CD4-positive, alpha-beta memory T cell (primary cell): Measurements from ENCODE around the gene SYNM. TPM values are rescaled to one million over a fixed set of nuclear protein-coding genes. Genes with fewer than 3 reads are reported as not detected.
A peak's percentile ranks its signal among the peaks of the same experiment; 100 is the strongest.
"Not testable (repeated sequence)": the region's sequence is repeated elsewhere in the genome, so short reads cannot be mapped to it uniquely, and the experiment has no call there.

Experiments used
- CTCF ChIA-PET: fragments of 350-600 bp; sonication (Branson Sonifier 250); formaldehyde crosslinking; loops from one replicate; lab custom pipeline; 2021; ENCODE audit warnings: inconsistent platforms; ENCODE audit not compliant: partially characterized antibody; lab: Charles Lee
- POLR2A ChIA-PET: fragments of 350-600 bp; sonication (Branson Sonifier 250); formaldehyde crosslinking; loops from one replicate; lab custom pipeline; 2021; ENCODE audit not compliant: partially characterized antibody; lab: Charles Lee
- DNase-seq, 5 donors: peaks; one replicate each; pipeline versions ENCODE4 v3.0.0 to v3.0.0-alpha.2; 2020 to 2022; ENCODE audit warnings: mixed read lengths in 1 of 5
- H3K27ac ChIP-seq: one replicate; pipeline ENCODE4 v1.7.0; 2013; ENCODE audit warnings: low read depth, low read length
- H3K27me3 ChIP-seq: 2 replicates; pipeline ENCODE4 v1.7.0; 2013; ENCODE audit warnings: mild to moderate bottlenecking, low read length, moderate library complexity; ENCODE audit not compliant: insufficient read depth
- H3K36me3 ChIP-seq: 2 replicates; pipeline ENCODE4 v1.7.0; 2013; ENCODE audit warnings: mild to moderate bottlenecking, low read length, moderate library complexity; ENCODE audit not compliant: insufficient read depth
- H3K4me1 ChIP-seq: 2 replicates; pipeline ENCODE4 v1.7.0; 2013; ENCODE audit warnings: mild to moderate bottlenecking, low read length, moderate library complexity; ENCODE audit not compliant: insufficient read depth
- H3K4me3 ChIP-seq, 2 donors: one replicate each; pipeline ENCODE4 v1.7.0; 2013; ENCODE audit warnings: low read length in 2 of 2, mild to moderate bottlenecking in 1 of 2
- H3K9me3 ChIP-seq, 2 donors: one replicate each; pipeline ENCODE4 v1.7.0; 2013; ENCODE audit warnings: low read length in 2 of 2, control low read depth in 1 of 2; ENCODE audit not compliant: control insufficient read depth in 1 of 2
- H3K27ac Mint-ChIP-seq, 7 donors: one replicate each; pipeline ENCODE4 v1.8.0; 2020 to 2021; ENCODE audit warnings: mixed read lengths in 7 of 7, mild to moderate bottlenecking in 6 of 7, inconsistent platforms in 3 of 7, moderate library complexity in 3 of 7
- H3K27me3 Mint-ChIP-seq, 2 donors: one replicate each; pipeline ENCODE4 v1.8.0; 2020 to 2021; ENCODE audit warnings: mixed read lengths in 2 of 2
- H3K36me3 Mint-ChIP-seq, 2 donors: one replicate each; pipeline ENCODE4 v1.8.0; 2020 to 2021; ENCODE audit warnings: mixed read lengths in 2 of 2, inconsistent platforms in 1 of 2, mild to moderate bottlenecking in 1 of 2
- H3K4me1 Mint-ChIP-seq, 4 donors: one replicate each; pipeline ENCODE4 v1.8.0; 2020 to 2021; ENCODE audit warnings: mixed read lengths in 4 of 4, mild to moderate bottlenecking in 1 of 4
- H3K4me3 Mint-ChIP-seq, 8 donors: one replicate each; pipeline ENCODE4 v1.8.0; 2020 to 2021; ENCODE audit warnings: mixed read lengths in 8 of 8, mild to moderate bottlenecking in 7 of 8, moderate library complexity in 6 of 8, inconsistent platforms in 3 of 8
- H3K9me3 Mint-ChIP-seq, 8 donors: one replicate each; pipeline ENCODE4 v1.8.0; 2020 to 2021; ENCODE audit warnings: mixed read lengths in 8 of 8, mild to moderate bottlenecking in 5 of 8, inconsistent platforms in 3 of 8, moderate library complexity in 1 of 8
- intact Hi-C: fragments of 100-400 bp; cut with micrococcal nuclease; formaldehyde crosslinking; loops from one replicate; pipeline ENCODE4 v1.15.1; 2023
- polyA plus RNA-seq, 2 donors: library from polyadenylated mRNA; unstranded; fragments of 300-500 nt; fragmentation: Illumina TruSeq; gene quantifications; one replicate each; pipeline ENCODE4 v1.2.3, GENCODE V29; 2021
- total RNA-seq, 2 experiments: library from RNA; stranded (reverse); gene quantifications; one replicate each; pipeline ENCODE4 v1.2.3, GENCODE V29; 2021

The SYNM gene
- total and polyA plus RNA-seq, 4 experiments from 2014 or later = 0.09 to 14.2 (median 7.0) TPM

DNA sequence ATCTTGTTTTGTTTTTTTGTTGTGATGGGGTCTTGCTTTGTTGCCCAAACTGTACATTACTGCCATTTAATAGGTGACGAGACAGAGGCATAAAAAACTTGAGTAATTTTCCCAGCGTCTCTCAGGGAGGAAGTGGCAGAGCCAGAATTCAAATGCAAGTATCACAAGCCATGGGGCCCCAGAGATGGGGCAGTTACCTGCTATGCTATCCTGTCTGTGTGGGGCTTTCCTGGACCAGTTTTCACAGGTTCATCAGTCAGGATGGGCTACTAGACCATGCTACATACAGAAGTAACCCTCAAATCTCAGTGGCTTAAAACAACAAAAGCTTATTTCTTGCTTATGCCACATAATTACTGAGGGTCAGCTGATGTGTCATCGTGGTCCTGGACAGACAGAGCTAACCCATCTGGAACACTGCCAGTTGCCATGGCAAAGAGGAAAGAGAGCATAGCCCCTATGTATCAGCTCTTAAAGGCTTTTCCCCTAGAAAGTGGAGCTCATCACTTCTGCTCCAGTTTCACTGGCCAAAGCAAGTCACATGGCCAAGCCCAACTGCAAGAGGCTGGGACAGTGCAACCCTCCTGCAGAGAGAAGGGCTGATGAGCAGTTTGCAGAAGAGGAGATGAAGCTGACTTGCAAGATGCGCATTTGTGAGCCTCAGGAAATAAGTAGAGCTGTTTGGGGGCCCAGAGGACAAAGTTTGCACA lies 31.7 kb upstream of the SYNM start:
- CTCF ChIA-PET = interaction anchor here (0.6 to 6.6 kb wide), 4 partner anchors 9 to 551 kb away, joined by 3 to 66 read pairs (median 4); no protein-coding TSS in a partner anchor
- peaks cover 6% of the 10 kb centered on the region for H3K4me1 ChIP-seq
- H3K36me3 Mint-ChIP-seq = no peaks in the 10 kb centered on the region
- H3K27me3 ChIP-seq = no peaks in the 10 kb centered on the region
- H3K4me3 ChIP-seq = no peak overlapping the region
- intact Hi-C loops = no loop called here
- peaks cover 4 to 6% (median 4%) of the 10 kb centered on the region in 4 donors for H3K4me1 Mint-ChIP-seq
- H3K27ac Mint-ChIP-seq = no peak overlapping the region
- no peaks in the 10 kb centered on the region for H3K9me3 ChIP-seq
- no peaks in the 10 kb centered on the region for H3K36me3 ChIP-seq
- no peaks in the 10 kb centered on the region for H3K9me3 Mint-ChIP-seq
- POLR2A ChIA-PET = no interaction called here
- no peak overlapping the region for H3K4me3 Mint-ChIP-seq
- H3K27me3 Mint-ChIP-seq = no peaks in the 10 kb centered on the region
- no peak for DNase-seq
- H3K27ac ChIP-seq = no peak overlapping the region

DNA sequence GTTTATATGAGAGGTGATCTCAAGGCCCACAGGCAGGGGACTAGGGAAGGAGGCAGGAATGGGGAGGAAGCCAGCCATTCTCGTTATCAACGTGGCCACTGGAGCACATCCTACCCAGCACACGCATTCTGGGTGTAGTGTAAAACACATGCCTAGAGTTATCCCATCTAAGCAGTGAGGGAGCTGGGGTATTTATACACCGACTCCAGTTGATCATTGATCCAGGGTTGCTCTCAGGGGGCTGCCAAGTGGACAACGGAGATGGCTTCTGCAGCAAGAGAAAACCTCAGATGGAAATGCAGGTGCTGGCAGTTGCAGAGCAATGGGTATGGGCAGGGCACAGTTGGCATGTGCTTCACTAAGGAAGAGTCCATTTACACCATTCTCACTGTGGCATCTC lies 30.4 kb upstream of the SYNM start:
- peaks cover 0 to 3% of the 10 kb centered on the region in 2 donors for H3K27me3 Mint-ChIP-seq
- no peak overlapping the region for H3K27ac Mint-ChIP-seq
- peaks cover 6% of the 10 kb centered on the region for H3K4me1 ChIP-seq
- ChIA-PET CTCF (interaction anchor here (2.5 to 6.6 kb wide), 2 partner anchors 15 to 193 kb away, joined by 6 to 66 read pairs; no protein-coding TSS in a partner anchor), POLR2A (no interaction called here)
- H3K27me3 ChIP-seq = no peaks in the 10 kb centered on the region
- no peak overlapping the region for H3K4me3 Mint-ChIP-seq
- no peak overlapping the region for H3K4me3 ChIP-seq
- no peaks in the 10 kb centered on the region for H3K36me3 Mint-ChIP-seq
- no peaks in the 10 kb centered on the region for H3K36me3 ChIP-seq
- H3K27ac ChIP-seq = no peak overlapping the region
- no peaks in the 10 kb centered on the region for H3K9me3 Mint-ChIP-seq
- intact Hi-C loops = no loop called here
- peaks cover 4 to 6% (median 4%) of the 10 kb centered on the region in 4 donors for H3K4me1 Mint-ChIP-seq
- no peak for DNase-seq
- H3K9me3 ChIP-seq = no peaks in the 10 kb centered on the region

DNA sequence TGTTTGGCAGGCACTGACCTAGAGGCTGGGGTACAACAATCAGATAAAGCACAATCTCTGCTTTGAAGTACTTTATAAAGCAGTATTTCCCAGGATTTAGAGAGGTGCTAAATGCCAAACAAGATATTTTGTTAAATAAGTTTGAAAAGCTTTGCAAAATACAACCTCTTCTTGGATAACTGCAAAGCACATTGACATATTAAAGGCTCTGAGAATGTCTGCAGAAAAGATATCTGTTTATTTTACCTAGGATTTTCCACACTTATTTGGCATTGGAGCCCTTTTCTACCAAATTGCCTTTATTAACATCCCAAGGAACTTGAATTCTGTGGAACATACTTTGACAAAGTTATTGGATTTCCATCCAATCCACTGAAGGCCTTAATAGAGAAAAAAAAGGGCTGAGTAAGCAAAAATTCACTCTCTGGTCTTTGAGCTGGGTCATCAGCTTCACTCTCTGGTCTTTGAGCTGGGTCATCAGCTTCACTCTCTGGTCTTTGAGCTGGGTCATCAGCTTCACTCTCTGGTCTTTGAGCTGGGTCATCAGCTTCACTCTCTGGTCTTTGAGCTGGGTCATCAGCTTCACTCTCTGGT lies 29.7 kb upstream of the SYNM start:
- H3K27ac Mint-ChIP-seq, POLR2A ChIA-PET, H3K4me3 Mint-ChIP-seq, H3K36me3 ChIP-seq, intact Hi-C loops, H3K9me3 ChIP-seq, H3K4me3 ChIP-seq, H3K9me3 Mint-ChIP-seq, H3K27me3 ChIP-seq, H3K27me3 Mint-ChIP-seq, H3K4me1 Mint-ChIP-seq, H3K27ac ChIP-seq, DNase-seq, H3K36me3 Mint-ChIP-seq, H3K4me1 ChIP-seq: not testable (repeated sequence)
- CTCF ChIA-PET = interaction anchor here (0.8 to 6.6 kb wide), 6 partner anchors 16 to 624 kb away, joined by 3 to 66 read pairs (median 4); partner anchors contain the start of gene IGF1R

DNA sequence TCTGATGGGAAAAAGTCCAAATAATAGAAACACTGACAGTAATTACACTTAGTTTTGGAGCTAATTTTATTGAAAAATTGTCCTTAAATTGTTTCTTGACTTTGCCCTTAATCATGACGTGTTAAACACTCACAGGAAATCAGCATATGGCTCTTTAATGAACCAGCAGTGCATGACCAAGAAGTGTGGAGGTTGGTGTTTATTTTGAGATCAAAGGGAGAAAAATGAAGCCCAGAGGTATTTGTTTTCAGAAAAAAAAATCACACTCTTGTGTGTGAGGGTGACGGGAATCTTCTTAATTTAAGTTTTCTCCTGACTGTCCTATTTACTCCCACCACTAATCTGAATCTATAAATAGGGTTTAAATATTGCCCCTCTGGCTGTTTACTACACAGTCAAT lies 28.8 kb upstream of the SYNM start:
- POLR2A ChIA-PET = interaction anchor here (0.7 to 1.6 kb wide), 2 partner anchors 8 to 657 kb away, joined by 3 read pairs; partner anchors contain the start of gene LYSMD4
- H3K4me3 ChIP-seq = peak overlapping the region in 1 of 2 donors; percentile 32
- intact Hi-C loops = loop anchor here (1.0 kb wide), 3 partner anchors 297 to 634 kb away; no protein-coding TSS in a partner anchor
- no peak overlapping the region for H3K27ac ChIP-seq
- DNase-seq = no peak
- CTCF ChIA-PET = interaction anchor here (0.7 to 6.6 kb wide), 19 partner anchors 8 to 769 kb away, joined by 3 to 66 read pairs (median 4); no protein-coding TSS in a partner anchor
- H3K4me1 ChIP-seq = peaks cover 6% of the 10 kb centered on the region
- no peaks in the 10 kb centered on the region for H3K36me3 Mint-ChIP-seq
- no peaks in the 10 kb centered on the region for H3K9me3 ChIP-seq
- H3K27me3 Mint-ChIP-seq = peaks cover 6 to 7% of the 10 kb centered on the region in 2 donors
- H3K9me3 Mint-ChIP-seq = no peaks in the 10 kb centered on the region
- no peaks in the 10 kb centered on the region for H3K27me3 ChIP-seq
- H3K4me1 Mint-ChIP-seq = peaks cover 4 to 6% (median 4%) of the 10 kb centered on the region in 4 donors
- H3K4me3 Mint-ChIP-seq = peak overlapping the region in 7 of 8 donors; percentile 82 to 95 (median 86)
- no peak overlapping the region for H3K27ac Mint-ChIP-seq
- H3K36me3 ChIP-seq = no peaks in the 10 kb centered on the region

DNA sequence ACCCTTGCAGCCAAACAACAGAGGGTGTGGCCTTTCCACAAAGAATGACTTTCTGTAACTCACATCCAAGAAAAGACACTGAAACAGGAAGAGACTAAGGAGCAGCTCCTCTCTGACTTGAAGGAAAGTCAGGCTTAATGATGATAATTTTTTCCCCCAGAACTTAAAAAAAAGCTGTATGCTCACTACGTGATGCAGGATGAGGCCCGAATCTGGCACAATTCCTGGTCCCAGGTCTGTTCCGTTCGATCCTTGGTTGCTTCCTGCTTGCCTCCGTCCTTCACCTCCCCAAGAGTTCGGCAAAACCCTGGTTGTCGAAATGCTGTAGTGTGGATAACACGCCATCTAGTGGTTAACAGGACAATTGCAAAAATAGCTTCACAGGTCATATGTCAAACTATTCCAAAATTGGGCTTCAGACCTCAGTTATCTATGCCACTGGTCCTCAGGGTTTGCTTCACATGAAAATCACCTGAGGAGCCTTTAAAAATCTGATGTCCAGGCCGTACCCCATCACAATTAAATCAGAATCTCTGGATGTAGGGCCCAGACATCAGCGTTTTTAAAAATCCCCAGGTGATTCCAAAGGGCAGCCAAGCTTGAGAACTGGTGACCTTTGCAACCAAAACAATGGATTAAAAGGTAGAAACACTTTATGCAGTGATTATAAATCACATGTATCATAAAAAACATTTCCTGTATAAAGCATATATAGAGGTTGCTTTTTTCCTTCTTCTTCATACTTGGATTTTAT lies 28.1 kb upstream of the SYNM start:
- Histone ChIP-seq H3K27ac (no peak overlapping the region), H3K27me3 (no peaks in the 10 kb centered on the region), H3K36me3 (no peaks in the 10 kb centered on the region), H3K9me3 (no peaks in the 10 kb centered on the region), H3K4me3 (peak overlapping the region; percentile 6 to 32), H3K4me1 (peaks cover 6% of the 10 kb centered on the region)
- Mint-ChIP-seq H3K27ac (peak overlapping the region in 1 of 7 donors; percentile 89), H3K36me3 (no peaks in the 10 kb centered on the region), H3K9me3 (no peaks in the 10 kb centered on the region), H3K27me3 (peaks cover 7 to 10% of the 10 kb centered on the region in 2 donors), H3K4me1 (peaks cover 4 to 6% (median 4%) of the 10 kb centered on the region in 4 donors), H3K4me3 (peak overlapping the region; percentile 82 to 95 (median 86))
- intact Hi-C loops = loop anchor here (1.0 kb wide), 3 partner anchors 297 to 634 kb away; no protein-coding TSS in a partner anchor
- peak in 4 of 5 donors; percentile 48 to 60 (median 54) for DNase-seq
- ChIA-PET CTCF (interaction anchor here (0.6 to 6.6 kb wide), 18 partner anchors 8 to 770 kb away, joined by 3 to 66 read pairs (median 4); no protein-coding TSS in a partner anchor), POLR2A (interaction anchor here (0.7 to 1.6 kb wide), 2 partner anchors 8 to 657 kb away, joined by 3 read pairs; partner anchors contain the start of gene LYSMD4)

DNA sequence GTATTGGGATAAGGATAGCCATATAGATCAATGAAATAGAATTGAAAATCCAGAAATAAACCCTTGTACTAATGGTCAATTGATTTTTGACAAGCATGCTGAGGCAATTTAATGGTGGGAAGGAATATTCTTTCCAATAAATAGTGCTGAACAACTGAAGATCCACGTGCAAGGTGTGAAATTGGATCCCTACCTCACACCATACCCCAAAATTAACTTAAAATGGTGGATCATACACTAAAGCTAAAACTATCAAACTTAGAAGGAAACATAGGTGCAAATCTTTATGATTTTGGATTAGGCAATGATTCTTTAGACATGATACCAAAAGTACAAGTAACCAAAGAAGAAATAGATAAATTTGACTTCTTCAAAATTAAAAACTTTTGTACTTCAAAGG lies 22.1 kb upstream of the SYNM start:
- peaks cover 0 to 8% (median 4%) of the 10 kb centered on the region in 8 donors for H3K9me3 Mint-ChIP-seq
- peaks cover 8 to 16% of the 10 kb centered on the region in 2 donors for H3K27me3 Mint-ChIP-seq
- no peak for DNase-seq
- no peaks in the 10 kb centered on the region for H3K4me1 ChIP-seq
- H3K4me3 ChIP-seq = no peak overlapping the region
- no peak overlapping the region for H3K27ac ChIP-seq
- peaks cover 3% of the 10 kb centered on the region for H3K27me3 ChIP-seq
- H3K27ac Mint-ChIP-seq = no peak overlapping the region
- no peaks in the 10 kb centered on the region for H3K36me3 ChIP-seq
- H3K36me3 Mint-ChIP-seq = no peaks in the 10 kb centered on the region
- ChIA-PET CTCF (no interaction called here), POLR2A (no interaction called here)
- intact Hi-C loops = no loop called here
- H3K4me1 Mint-ChIP-seq = no peaks in the 10 kb centered on the region
- H3K9me3 ChIP-seq = no peaks in the 10 kb centered on the region
- H3K4me3 Mint-ChIP-seq = no peak overlapping the region
